GM12878 (cell line): Measurements from ENCODE around the gene ALCAM. TPM values are rescaled to one million over a fixed set of nuclear protein-coding genes. Genes with fewer than 3 reads are reported as not detected.

Source experiments
- ATAC-seq: fragments of 200-7000 bp; cut with Tn5 transposase; 3 replicates; pipeline ENCODE4 v1.9.1; 2020; ENCODE audit warnings: mild to moderate bottlenecking, moderate library complexity
- BruUV-seq: library from RNA; stranded (reverse); fragments of 400-500 nt; replicated peaks from 2 replicates; lab custom pipeline; 2021; lab: Mats Ljungman, UMichigan
- CTCF ChIA-PET: fragments of 300-600 bp; sonication (Branson Sonifier 250); formaldehyde crosslinking; extraction: SDS; loops from one replicate; lab custom pipeline; 2021; ENCODE audit warnings: inconsistent platforms; lab: Yijun Ruan, JAX
- POLR2A ChIA-PET: fragments of 350-600 bp; formaldehyde crosslinking; extraction: SDS; loops from one replicate; lab custom pipeline; 2021; ENCODE audit warnings: inconsistent platforms; lab: Charles Lee
- RAD21 ChIA-PET: fragments of 300-600 bp; sonication (Branson Sonifier 250); formaldehyde crosslinking; loops from one replicate; lab custom pipeline; 2023; ENCODE audit warnings: antibody characterized with exemption; ENCODE audit not compliant: unreplicated experiment; lab: Charles Lee
- SMC1A ChIA-PET: fragments of 300-600 bp; sonication (Branson Sonifier 250); formaldehyde crosslinking; loops from one replicate; lab custom pipeline; 2023; ENCODE audit not compliant: unreplicated experiment, uncharacterized antibody; lab: Charles Lee
- DNase-seq: peaks from one replicate; pipeline ENCODE4 v3.0.0-alpha.2; 2011; ENCODE audit warnings: low read depth, low spot score
- FAIRE-seq: peaks from 3 replicates; lab custom pipeline; 2011; peaks lifted over from hg19 to GRCh38; lab: Jason Lieb, UNC
- H2AFZ ChIP-seq: 2 replicates; pipeline ENCODE4 v1.6.0; 2011; ENCODE audit warnings: low read depth, low read length, control low read depth; ENCODE audit not compliant: control insufficient read depth
- H3K27ac ChIP-seq: 2 replicates; pipeline ENCODE4 v1.5.1; 2011; ENCODE audit warnings: control low read depth; ENCODE audit not compliant: control insufficient read depth, insufficient read depth
- H3K27me3 ChIP-seq, 2 experiments: replicated peaks in 1 of 2; 2 replicates each; pipeline versions ENCODE4 v1.6.0 to v1.6.1; 2011; ENCODE audit warnings: low read length in 1 of 2; ENCODE audit not compliant: control insufficient read depth in 2 of 2, insufficient read depth in 2 of 2
- H3K36me3 ChIP-seq, 2 experiments: 2 replicates each; pipeline ENCODE4 v1.5.1; 2011; ENCODE audit warnings: low read length in 1 of 2; ENCODE audit not compliant: control insufficient read depth in 2 of 2, insufficient read depth in 2 of 2
- H3K4me1 ChIP-seq: 2 replicates; pipeline ENCODE4 v1.6.1; 2011; ENCODE audit warnings: mild to moderate bottlenecking, low read length, moderate library complexity, mixed read lengths; ENCODE audit not compliant: control insufficient read depth, insufficient read depth
- H3K4me2 ChIP-seq: 2 replicates; pipeline ENCODE4 v1.6.0; 2011; ENCODE audit warnings: control low read depth; ENCODE audit not compliant: control insufficient read depth, insufficient read depth
- H3K4me3 ChIP-seq: fragments of 200-600 bp; sonication (generic); 2 replicates; pipeline ENCODE4 v1.5.1; 2016
- H3K79me2 ChIP-seq: 2 replicates; pipeline ENCODE4 v1.6.0; 2011; ENCODE audit warnings: low read length; ENCODE audit not compliant: control insufficient read depth, insufficient read depth
- H3K9ac ChIP-seq: 2 replicates; pipeline ENCODE4 v1.8.0; 2011; ENCODE audit warnings: low read length, control low read depth, mixed read lengths; ENCODE audit not compliant: control insufficient read depth, insufficient read depth
- H3K9me3 ChIP-seq: replicated peaks from 3 replicates; pipeline ENCODE4 v1.5.1; 2011; ENCODE audit warnings: mild to moderate bottlenecking, low read length; ENCODE audit not compliant: control insufficient read depth, insufficient read depth
- H4K20me1 ChIP-seq: 2 replicates; pipeline ENCODE4 v1.6.0; 2011; ENCODE audit not compliant: control insufficient read depth, insufficient read depth
- HSF1 ChIP-seq: fragments of 150-350 bp; IDR thresholded peaks from 2 replicates; pipeline ENCODE4 v1.6.1; 2014; ENCODE audit warnings: mild to moderate bottlenecking, low read depth, low read length
- IRF4 ChIP-seq: IDR thresholded peaks from 2 replicates; pipeline ENCODE4 v1.6.1; 2011; ENCODE audit warnings: low read depth, low read length
- MEF2A ChIP-seq: IDR thresholded peaks from 2 replicates; pipeline ENCODE4 v1.6.1; 2011; ENCODE audit warnings: low read depth, mild to moderate bottlenecking, low read length, moderate library complexity; ENCODE audit not compliant: insufficient read depth
- PML ChIP-seq: IDR thresholded peaks from 2 replicates; pipeline ENCODE4 v1.6.1; 2012; ENCODE audit warnings: low read length, inconsistent platforms
- ZBTB11 ChIP-seq: fragments of 450-650 bp; formaldehyde crosslinking; IDR thresholded peaks from 2 replicates; pipeline ENCODE4 v1.5.0; 2022; ENCODE audit warnings: mild to moderate bottlenecking, missing genetic modification characterization
- WGBS: methylation state at CpG from one replicate; pipeline ENCODE4 v1.1.6; 2016; ENCODE audit warnings: low lambda C conversion rate; ENCODE audit not compliant: insufficient replicate concordance, insufficient coverage; ENCODE audit errors: missing lambda C conversion rate; 5-methylcytosine and 5-hydroxymethylcytosine counted together
- in situ Hi-C: fragments of 300-500 bp; cut with MboI; formaldehyde crosslinking; loops from 9 replicates; pipeline ENCODE4 v1.14.3; 2018; ENCODE audit warnings: mixed read lengths
- intact Hi-C: fragments of 100-400 bp; cut with micrococcal nuclease; formaldehyde crosslinking; loops from one replicate; pipeline ENCODE4 v1.14.2; 2022; ENCODE audit not compliant: unreplicated experiment
- polyA plus RNA-seq, 11 experiments: library from polyadenylated mRNA; depleted of rRNA in 4 of 11; unstranded in 6 of 11; stranded (reverse) in 5 of 11; fragments of >200 nt; fragmentation: Nextera tagmentation in 4 of 11; fragmentation: Illumina TruSeq in 1 of 11; extraction: Ambion mirVana in 4 of 11; extraction: Trizol in 1 of 11; gene quantifications; 1 replicate in 1 of 11; 2 replicates in 10 of 11; pipeline versions ENCODE4 v1.2.1 to v1.2.3, GENCODE V29; 2011 to 2016; ENCODE audit warnings: inconsistent platforms in 2 of 11, missing spikeins in 2 of 11, low read depth in 1 of 11
- total RNA-seq, 4 experiments: library from RNA; depleted of rRNA in 3 of 4; stranded (reverse); fragments of >200 nt in 3 of 4; fragmentation: Illumina TruSeq in 1 of 4; extraction: Trizol in 1 of 4; gene quantifications; 2 replicates each; pipeline versions ENCODE4 v1.2.1 to v1.2.3, GENCODE V29; 2013 to 2021
- TF ChIP-seq, protein P1 (sequence below): fragments of 450-650 bp; IDR thresholded peaks from 2 replicates; pipeline ENCODE4 v1.6.1; 2016; ENCODE audit warnings: mild to moderate bottlenecking, moderate library complexity, borderline replicate concordance
- TF ChIP-seq, protein P2 (sequence below): fragments of 450-650 bp; conservative IDR thresholded peaks from 2 replicates; pipeline ENCODE4 v1.6.1; 2017; ENCODE audit warnings: mild to moderate bottlenecking, moderate library complexity
- TF ChIP-seq, protein P3 (sequence below): fragments of 450-650 bp; IDR thresholded peaks from 2 replicates; pipeline ENCODE4 v1.6.1; 2016; ENCODE audit warnings: mild to moderate bottlenecking

ALCAM gene
- total and polyA plus RNA-seq, 10 of the 15 experiments (the other 5 are each of a cell fraction or from before 2014, with no cell fraction given) = 12.2 to 54.2 (median 32.6) TPM

- FAIRE-seq (no peak), ATAC-seq (no peak), DNase-seq (no peak)
- Histone ChIP-seq H3K9me3 (peaks cover 11% of the 10 kb centered on the region; the same call in 2 of the 3 replicates), H3K27ac (no peak overlapping the region), H3K36me3 (no peaks in the 10 kb centered on the region; a peak in 1 of 4 replicates), H3K4me3 (no peak overlapping the region), H3K9ac (no peak overlapping the region), H3K4me1 (no peaks in the 10 kb centered on the region), H4K20me1 (no peaks in the 10 kb centered on the region), H2AFZ (no peak overlapping the region), H3K27me3 (no peaks in the 10 kb centered on the region), H3K79me2 (no peaks in the 10 kb centered on the region), H3K4me2 (no peak overlapping the region)
- ChIA-PET RAD21 (no interaction called here), CTCF (interaction anchor here (1.0 to 3.5 kb wide), 3 partner anchors 10 to 25 kb away, joined by 3 to 11 read pairs (median 4); no protein-coding TSS in a partner anchor), POLR2A (interaction anchor here (0.7 kb wide), 1 partner anchor 471 kb away, joined by 3 read pairs; no protein-coding TSS in a partner anchor), SMC1A (interaction anchor here (2.1 kb wide), 1 partner anchor 15 kb away, joined by 6 read pairs; no protein-coding TSS in a partner anchor)
- intact Hi-C loops (no loop called here), in situ Hi-C loops (no loop called here)
- no TSS peak for BruUV-seq
- WGBS = 84% methylated on average over 3 of the region's 3 CpGs
- TF ChIP-seq, protein P1, sequence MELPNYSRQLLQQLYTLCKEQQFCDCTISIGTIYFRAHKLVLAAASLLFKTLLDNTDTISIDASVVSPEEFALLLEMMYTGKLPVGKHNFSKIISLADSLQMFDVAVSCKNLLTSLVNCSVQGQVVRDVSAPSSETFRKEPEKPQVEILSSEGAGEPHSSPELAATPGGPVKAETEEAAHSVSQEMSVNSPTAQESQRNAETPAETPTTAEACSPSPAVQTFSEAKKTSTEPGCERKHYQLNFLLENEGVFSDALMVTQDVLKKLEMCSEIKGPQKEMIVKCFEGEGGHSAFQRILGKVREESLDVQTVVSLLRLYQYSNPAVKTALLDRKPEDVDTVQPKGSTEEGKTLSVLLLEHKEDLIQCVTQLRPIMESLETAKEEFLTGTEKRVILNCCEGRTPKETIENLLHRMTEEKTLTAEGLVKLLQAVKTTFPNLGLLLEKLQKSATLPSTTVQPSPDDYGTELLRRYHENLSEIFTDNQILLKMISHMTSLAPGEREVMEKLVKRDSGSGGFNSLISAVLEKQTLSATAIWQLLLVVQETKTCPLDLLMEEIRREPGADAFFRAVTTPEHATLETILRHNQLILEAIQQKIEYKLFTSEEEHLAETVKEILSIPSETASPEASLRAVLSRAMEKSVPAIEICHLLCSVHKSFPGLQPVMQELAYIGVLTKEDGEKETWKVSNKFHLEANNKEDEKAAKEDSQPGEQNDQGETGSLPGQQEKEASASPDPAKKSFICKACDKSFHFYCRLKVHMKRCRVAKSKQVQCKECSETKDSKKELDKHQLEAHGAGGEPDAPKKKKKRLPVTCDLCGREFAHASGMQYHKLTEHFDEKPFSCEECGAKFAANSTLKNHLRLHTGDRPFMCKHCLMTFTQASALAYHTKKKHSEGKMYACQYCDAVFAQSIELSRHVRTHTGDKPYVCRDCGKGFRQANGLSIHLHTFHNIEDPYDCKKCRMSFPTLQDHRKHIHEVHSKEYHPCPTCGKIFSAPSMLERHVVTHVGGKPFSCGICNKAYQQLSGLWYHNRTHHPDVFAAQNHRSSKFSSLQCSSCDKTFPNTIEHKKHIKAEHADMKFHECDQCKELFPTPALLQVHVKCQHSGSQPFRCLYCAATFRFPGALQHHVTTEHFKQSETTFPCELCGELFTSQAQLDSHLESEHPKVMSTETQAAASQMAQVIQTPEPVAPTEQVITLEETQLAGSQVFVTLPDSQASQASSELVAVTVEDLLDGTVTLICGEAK = no peak
- TF ChIP-seq, protein P2, sequence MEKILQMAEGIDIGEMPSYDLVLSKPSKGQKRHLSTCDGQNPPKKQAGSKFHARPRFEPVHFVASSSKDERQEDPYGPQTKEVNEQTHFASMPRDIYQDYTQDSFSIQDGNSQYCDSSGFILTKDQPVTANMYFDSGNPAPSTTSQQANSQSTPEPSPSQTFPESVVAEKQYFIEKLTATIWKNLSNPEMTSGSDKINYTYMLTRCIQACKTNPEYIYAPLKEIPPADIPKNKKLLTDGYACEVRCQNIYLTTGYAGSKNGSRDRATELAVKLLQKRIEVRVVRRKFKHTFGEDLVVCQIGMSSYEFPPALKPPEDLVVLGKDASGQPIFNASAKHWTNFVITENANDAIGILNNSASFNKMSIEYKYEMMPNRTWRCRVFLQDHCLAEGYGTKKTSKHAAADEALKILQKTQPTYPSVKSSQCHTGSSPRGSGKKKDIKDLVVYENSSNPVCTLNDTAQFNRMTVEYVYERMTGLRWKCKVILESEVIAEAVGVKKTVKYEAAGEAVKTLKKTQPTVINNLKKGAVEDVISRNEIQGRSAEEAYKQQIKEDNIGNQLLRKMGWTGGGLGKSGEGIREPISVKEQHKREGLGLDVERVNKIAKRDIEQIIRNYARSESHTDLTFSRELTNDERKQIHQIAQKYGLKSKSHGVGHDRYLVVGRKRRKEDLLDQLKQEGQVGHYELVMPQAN = no peak
- TF ChIP-seq HSF1 (no peak), IRF4 (no peak), PML (no peak), MEF2A (no peak), ZBTB11 (CRISPR knock-in tag) (no peak)
- TF ChIP-seq, protein P3, sequence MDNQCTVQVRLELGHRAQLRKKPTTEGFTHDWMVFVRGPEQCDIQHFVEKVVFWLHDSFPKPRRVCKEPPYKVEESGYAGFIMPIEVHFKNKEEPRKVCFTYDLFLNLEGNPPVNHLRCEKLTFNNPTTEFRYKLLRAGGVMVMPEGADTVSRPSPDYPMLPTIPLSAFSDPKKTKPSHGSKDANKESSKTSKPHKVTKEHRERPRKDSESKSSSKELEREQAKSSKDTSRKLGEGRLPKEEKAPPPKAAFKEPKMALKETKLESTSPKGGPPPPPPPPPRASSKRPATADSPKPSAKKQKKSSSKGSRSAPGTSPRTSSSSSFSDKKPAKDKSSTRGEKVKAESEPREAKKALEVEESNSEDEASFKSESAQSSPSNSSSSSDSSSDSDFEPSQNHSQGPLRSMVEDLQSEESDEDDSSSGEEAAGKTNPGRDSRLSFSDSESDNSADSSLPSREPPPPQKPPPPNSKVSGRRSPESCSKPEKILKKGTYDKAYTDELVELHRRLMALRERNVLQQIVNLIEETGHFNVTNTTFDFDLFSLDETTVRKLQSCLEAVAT = no peak
Observed at GRCh38 chr3:105493305-105493892, 126.7 kb downstream of the ALCAM start.
